ENCODE results near the gene DENND1A.

GRCh38 chr9:123696476-123696875 lies 233.4 kb downstream of the DENND1A start:
- TF ChIP-seq EP300 (IDR thresholded peaks at IDR 0.05) (no peak), POLR2A (IDR thresholded peaks at IDR 0.05) (no peak)
- TF ChIP-seq, protein P1, sequence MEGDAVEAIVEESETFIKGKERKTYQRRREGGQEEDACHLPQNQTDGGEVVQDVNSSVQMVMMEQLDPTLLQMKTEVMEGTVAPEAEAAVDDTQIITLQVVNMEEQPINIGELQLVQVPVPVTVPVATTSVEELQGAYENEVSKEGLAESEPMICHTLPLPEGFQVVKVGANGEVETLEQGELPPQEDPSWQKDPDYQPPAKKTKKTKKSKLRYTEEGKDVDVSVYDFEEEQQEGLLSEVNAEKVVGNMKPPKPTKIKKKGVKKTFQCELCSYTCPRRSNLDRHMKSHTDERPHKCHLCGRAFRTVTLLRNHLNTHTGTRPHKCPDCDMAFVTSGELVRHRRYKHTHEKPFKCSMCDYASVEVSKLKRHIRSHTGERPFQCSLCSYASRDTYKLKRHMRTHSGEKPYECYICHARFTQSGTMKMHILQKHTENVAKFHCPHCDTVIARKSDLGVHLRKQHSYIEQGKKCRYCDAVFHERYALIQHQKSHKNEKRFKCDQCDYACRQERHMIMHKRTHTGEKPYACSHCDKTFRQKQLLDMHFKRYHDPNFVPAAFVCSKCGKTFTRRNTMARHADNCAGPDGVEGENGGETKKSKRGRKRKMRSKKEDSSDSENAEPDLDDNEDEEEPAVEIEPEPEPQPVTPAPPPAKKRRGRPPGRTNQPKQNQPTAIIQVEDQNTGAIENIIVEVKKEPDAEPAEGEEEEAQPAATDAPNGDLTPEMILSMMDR (IDR thresholded peaks at IDR 0.05): no peak
